NCI-H1048 (cell line): ENCODE data around the gene CLIP2.
A peak's percentile ranks its signal among the peaks of the same experiment; 100 is the strongest.
"Not testable (repeated sequence)": the region's sequence is repeated elsewhere in the genome, so short reads cannot be mapped to it uniquely, and the experiment has no call there.

Experiments used
- DNase-seq: peaks from one replicate; lab custom pipeline; 2025; lab: John Stamatoyannopoulos, UW

CLIP2 gene

DNA sequence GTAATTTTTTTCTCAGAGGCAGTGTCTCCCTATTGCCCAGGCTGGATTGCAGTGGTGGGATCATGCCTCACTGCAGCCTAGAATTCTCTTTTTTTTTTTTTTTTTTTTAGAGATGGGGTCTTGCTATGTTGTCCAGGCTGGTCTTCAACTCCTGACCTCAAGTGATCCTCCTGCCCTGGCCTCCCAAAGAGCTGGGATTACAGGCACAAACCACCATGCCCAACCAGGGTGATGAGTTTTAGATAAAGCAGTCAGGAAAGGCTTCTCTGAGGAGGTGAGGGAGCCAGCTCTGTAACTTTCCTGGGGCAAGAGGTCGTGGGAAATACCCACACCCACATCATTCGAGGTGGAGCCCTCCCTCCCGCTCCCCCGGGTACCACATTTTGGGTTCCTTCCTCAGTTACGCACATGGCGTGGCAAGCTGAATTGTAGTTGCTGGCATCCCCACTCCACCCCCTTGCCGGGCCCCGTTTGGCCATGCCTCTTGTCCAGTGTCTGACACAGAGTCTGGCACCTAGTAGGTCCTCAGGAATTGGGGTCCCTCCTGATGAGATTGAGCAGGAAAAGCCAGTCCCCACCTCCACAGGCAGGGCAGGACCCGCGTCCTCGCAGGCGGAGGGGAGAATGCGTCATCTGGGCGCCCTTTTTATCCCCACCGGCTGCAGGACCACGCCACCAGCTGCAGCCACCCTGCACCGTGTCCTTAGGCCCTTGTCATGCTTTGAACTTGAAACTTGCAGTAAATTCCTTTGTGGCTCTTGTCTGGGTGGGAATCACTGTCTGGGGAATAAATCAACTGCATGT, 43.4 kb downstream of the CLIP2 start:
- no peak for DNase-seq

- DNase-seq = no peak
Measured at GRCh38 chr7:74334030-74334429, 44.8 kb downstream of the CLIP2 start.

GRCh38 chr7:74337926-74338325, 48.7 kb downstream of the CLIP2 start:
- DNase-seq = no peak

GRCh38 chr7:74338366-74339108, 49.3 kb downstream of the CLIP2 start:
- no peak for DNase-seq

DNA sequence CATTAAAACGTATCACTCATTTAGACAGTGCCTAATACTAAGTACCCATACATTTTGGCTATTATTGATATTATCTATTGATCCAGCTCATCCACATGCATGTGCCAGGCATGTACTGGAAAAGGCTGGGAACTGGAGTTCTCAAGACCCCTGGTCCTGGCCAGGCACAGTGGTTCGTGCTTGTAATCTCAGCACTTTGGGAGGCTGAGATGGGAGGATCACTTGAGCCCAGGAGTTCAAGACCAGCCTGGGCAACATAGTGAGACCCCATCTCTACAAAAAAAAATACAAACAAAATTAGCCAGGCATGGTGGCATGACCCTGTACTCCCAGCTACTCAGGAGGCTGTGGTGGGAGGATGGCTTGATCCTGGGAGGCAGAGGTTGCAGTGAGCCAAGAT, 50.4 kb downstream of the CLIP2 start:
- DNase-seq = not testable (repeated sequence)

DNA sequence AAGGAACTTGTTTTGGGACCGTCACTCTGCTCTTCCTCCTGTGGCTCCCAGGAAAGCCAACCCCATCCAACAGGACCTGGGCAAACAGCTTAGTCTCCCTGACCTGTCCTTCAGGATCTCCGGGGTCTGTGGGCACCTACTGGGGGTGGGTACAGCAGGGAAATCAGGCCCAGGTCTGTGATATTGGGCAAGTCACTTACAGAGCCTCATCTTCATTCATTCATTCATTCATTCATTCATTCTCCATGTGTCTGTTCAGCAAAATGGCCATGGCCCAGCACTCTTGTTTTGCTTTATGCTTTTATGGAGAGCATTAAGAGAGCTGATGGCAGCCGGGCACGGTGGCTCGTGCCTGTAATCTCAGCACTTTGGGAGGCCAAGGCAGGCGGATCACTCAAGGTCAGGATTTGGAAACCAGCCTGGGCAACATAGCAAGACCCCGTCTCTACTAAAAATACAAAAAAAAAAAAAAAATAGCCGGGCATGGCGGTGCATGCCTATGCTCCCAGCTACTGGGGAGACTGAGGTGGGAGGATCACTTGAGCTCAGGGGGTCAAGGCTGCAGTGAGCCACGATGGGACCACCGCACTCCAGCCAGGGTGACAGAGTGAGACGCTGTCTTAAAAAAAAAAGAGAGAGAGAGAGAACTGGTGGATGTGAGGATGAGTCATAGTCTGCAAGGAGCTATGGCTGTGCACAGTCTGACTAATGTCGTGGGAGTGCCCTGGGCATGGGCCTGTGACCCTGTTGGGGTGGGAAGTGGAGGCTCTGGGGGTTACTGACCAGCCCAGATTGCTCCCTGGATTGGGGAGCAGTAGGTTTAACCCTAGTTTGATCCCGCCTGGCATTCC, 54.3 kb downstream of the CLIP2 start:
- no peak for DNase-seq

GRCh38 chr7:74344132-74344496, 54.9 kb downstream of the CLIP2 start:
- DNase-seq = no peak

GRCh38 chr7:74344786-74345185, 55.6 kb downstream of the CLIP2 start:
- no peak for DNase-seq

DNA sequence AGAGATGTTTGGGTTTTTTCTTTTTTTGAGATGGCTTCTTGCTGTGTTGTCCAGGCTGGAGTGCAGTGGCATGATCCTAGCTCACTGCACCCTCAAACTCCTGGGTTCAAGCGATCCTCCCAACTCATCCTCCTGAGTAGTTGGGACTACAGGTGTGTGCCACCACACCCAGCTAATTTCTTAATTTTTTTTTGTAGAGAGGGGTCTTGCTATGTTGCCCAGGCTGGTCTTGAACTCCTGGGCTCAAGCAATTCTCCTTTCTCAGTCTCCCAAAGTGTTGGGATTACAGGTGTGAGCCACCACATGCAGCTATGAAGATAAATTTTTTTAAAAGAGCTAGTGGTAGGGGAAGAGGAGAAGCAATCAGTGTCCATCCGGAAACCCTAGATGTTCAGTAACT, 56.8 kb downstream of the CLIP2 start:
- DNase-seq = no peak

DNA sequence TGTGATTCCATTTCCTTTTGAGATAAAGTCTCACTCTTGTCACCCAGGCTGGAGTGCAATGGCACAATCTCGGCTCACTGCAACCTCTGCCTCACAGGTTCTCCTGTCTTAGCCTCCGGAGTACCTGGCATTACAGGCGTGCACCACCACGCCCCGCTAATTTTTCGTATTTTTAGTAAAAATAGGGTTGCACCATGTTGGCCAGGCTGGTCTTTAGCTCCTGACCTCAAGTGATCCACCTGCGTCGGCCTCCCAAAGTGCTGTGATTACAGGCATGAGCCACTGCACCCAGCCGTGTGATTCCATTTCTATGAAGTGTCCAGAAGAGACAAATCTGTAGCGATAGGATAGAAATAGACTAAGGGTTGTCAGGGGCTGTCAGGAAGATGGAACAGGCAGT, 60.4 kb downstream of the CLIP2 start:
- DNase-seq = no peak

DNA sequence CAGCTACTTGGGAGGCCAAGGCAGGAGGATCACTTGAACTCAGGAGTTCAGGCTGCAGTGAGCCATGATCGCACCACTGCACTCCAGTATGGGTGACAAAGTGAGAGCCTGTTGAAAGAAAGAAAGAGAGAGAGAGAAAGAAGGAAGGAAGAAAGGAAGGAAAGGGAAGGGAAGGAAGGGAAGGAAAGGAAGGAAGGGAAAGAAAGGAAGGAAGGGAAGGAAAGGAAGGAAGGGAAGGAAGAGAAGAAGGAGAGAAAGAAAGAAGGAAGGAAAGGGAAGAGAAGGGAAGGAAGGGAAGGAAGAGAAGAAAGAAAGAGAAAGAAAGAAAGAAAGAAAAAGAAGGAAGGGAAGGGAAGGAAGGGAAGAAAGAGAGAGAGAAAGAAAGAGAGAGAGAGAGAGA, 61.5 kb downstream of the CLIP2 start:
- no peak for DNase-seq

DNA sequence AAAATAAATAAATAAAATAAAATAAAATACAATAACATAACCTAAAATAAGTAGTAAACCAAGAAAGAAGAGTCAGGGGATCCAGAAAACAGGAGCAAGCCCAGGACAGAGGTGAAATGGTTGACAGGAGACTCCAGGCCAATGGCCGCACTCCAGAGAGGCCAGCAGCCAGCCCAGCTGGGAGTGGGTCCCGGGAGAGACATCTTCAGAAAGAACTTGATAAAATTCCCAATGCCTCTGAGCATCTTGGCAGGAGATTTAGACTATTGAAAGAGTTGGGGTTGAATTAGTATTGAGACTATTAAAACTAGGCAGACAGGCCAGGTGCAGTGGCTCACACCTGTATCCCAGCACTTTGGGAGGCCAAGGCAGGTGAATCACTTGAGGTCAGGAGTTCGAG, 62.6 kb downstream of the CLIP2 start:
- DNase-seq = no peak

DNA sequence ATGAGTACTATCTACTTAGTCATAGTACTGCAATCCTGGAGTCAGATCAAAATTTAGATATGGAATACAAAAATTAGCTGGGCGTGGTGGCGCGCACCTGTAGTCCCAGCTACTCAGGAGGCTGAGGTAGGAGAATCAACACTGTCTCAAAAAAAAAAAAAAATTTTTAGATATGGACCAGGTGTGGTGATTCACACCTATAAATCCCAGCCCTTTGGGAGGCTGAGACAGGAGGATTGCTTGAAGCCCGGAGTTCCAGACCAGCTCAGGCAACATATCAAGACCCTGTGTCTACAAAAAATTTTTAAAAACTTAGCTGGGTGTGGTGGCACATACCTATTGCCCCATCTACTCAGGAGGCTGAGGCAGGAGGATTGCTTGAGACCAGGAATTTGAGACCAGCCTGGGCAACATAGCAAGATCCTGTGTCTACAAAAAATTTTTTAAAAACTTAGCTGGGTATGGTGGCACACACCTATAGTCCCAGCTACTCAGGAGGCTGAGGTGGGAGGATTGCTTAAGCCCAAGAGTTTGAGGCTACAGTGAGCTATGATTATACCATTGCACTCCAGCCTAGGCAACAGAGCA, 63.4 kb downstream of the CLIP2 start:
- not testable (repeated sequence) for DNase-seq

DNA sequence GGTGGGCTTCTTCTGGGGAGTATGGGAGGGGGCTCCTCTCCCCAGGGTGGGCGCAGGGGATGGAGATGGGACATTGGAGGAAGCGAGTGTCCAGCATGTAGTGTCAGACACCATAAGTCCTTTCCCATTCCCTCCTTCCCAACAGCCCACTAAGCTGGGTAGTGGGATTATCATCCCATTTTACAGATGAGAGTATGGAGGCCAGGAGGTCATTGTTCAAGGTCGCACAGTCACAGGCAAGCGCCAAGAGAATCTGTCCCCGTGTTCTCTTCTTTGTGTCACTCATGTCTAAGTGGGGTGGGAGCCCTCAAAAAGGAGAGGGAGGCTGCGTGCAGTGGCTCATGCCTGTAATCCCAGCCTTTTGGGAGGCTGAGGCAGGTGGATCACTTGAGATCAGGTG, 64.8 kb downstream of the CLIP2 start:
- DNase-seq = no peak

- no peak for DNase-seq
Measured at GRCh38 chr7:74355091-74355490, 65.9 kb downstream of the CLIP2 start.

DNA sequence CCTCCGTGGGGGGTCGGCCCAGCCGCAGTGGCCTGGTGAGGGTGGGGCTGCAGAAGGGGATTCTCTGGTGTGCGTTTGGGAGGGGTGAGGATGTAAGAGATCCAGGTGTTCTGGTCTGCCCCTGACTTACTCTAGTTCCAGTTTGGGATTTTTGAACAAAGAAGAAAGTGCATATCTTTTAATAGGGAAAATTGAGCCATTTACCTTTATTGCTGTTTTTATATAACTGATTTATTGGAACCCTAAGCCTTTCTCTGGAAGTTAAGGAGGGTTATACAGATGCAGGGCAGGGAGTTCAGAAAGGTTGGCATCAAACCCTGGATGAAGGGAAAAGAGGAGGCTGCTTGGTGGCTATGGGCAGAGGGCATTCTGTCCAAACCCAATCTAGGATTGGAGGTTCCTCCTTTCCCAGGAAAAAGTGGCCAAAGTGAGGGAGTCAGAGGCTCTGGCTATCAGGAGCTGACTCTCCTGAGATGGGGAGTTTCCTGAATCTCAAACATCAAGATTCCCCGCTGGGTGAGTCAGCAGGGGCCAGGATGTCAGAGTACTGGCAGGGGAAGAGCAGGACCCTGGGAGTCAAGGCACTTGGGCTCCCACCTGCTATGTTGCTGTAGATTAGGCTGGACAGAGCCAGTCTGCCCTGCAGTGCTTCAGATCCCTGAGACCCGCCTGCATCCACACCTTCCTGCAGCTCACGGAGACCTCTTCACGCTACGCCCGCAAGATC, 67.5 kb downstream of the CLIP2 start:
- no peak for DNase-seq

DNA sequence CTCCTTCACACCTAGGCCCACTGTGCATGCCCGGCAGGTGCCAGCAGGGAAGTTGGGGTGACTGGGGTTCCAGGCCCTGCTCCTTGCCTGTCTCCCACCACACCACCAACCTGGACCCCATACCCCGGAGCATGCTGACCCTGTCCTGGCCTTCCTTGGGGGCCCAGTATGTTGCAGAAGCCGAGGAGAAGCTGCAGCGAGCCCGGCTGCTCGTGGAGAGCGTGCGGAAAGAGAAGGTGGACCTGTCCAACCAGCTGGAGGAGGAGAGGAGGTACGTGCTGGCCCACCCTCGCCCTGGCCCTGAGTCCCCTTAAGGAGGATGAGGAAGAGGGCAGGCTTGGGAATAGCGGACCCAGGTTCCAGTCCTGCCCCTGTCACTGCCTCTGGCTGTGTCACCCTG, 70.8 kb downstream of the CLIP2 start:
- no peak for DNase-seq

DNA sequence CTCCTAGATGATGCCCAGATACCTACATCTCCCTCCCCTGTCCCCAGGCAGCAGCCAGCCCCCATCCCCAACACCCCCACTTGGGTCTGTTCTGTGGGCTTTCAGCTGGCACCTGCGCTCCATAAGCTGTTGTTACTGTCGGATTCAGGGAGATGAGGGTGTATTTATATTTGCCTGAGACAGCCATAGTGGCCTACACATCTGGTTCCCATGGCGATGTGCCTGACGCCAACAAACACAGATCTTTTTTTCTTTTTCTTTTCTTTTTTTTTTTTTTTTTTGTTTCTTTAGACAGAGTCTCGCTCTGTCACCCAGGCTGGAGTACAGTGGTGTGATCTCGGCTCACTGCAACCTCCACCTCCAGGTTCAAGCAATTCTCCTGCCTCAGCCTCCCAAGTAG, 73.1 kb downstream of the CLIP2 start:
- DNase-seq = no peak

- DNase-seq = no peak
Measured at GRCh38 chr7:74364061-74364460, 74.9 kb downstream of the CLIP2 start.

GRCh38 chr7:74365322-74366022, 76.3 kb downstream of the CLIP2 start:
- DNase-seq = peak; percentile 93
